ENCODE measurements around the gene MMS22L.

Gene MMS22L, protein sequence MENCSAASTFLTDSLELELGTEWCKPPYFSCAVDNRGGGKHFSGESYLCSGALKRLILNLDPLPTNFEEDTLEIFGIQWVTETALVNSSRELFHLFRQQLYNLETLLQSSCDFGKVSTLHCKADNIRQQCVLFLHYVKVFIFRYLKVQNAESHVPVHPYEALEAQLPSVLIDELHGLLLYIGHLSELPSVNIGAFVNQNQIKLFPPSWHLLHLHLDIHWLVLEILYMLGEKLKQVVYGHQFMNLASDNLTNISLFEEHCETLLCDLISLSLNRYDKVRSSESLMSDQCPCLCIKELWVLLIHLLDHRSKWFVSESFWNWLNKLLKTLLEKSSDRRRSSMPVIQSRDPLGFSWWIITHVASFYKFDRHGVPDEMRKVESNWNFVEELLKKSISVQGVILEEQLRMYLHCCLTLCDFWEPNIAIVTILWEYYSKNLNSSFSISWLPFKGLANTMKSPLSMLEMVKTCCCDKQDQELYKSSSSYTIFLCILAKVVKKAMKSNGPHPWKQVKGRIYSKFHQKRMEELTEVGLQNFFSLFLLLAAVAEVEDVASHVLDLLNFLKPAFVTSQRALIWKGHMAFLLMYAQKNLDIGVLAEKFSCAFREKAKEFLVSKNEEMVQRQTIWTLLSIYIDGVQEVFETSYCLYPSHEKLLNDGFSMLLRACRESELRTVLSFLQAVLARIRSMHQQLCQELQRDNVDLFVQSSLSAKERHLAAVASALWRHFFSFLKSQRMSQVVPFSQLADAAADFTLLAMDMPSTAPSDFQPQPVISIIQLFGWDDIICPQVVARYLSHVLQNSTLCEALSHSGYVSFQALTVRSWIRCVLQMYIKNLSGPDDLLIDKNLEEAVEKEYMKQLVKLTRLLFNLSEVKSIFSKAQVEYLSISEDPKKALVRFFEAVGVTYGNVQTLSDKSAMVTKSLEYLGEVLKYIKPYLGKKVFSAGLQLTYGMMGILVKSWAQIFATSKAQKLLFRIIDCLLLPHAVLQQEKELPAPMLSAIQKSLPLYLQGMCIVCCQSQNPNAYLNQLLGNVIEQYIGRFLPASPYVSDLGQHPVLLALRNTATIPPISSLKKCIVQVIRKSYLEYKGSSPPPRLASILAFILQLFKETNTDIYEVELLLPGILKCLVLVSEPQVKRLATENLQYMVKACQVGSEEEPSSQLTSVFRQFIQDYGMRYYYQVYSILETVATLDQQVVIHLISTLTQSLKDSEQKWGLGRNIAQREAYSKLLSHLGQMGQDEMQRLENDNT

DNA sequence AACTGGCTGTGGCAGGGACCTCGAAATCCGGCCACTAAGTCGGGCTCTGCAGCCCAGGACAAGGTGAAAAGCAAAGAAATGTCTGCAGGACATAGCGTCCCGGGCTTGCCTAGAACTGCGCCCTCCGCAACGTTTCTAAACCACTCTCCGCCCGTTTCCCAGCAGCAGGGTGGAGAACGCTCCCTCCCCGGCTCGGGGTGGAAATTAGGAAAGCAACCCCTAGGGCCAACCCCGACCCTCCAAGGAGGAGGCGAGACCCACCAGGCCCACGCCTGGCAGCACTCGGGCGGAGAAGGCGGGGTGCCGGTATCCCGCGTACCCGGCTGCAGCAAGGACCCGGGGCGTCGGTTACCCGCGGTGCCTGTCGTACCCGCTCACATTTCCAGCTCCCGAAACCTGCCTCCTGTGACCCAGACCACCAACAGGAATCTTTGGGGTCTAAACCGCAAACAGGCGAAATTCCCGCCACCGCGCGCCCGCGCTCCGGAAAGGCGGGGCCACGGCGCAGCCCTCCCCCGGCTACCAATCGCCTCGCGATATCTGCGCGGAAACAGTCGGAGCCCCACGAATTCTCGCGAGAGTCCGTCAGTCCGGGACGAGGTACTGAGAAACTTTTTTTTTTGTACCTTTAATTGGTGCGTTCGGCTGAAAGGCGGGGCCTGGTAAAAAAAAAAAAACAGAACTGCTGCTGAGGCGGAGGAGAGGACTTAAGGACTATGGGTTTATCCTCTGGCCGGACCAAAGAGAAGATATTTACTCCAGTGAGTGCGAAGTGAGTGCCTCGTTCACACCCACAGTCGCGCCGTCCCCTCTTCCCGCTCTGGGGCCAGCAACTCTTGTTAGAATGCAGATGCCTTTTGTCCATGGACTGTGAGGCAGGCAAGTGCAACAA lies at the start of gene MMS22L:
TSS of gene MMS22L (minus strand) at position 491 of the 892 bp plus-strand sequence. CDS start 739 bp downstream, outside the sequence.
- peak; percentile 81 for DNase-seq (ENCODE audit: extremely low read depth, low read depth)
- peak within 1 kb of the TSS; percentile 88 for H3K4me3 ChIP-seq (replicated peaks; ENCODE audit: low read depth, low read length)
- TF ChIP-seq, protein P1, sequence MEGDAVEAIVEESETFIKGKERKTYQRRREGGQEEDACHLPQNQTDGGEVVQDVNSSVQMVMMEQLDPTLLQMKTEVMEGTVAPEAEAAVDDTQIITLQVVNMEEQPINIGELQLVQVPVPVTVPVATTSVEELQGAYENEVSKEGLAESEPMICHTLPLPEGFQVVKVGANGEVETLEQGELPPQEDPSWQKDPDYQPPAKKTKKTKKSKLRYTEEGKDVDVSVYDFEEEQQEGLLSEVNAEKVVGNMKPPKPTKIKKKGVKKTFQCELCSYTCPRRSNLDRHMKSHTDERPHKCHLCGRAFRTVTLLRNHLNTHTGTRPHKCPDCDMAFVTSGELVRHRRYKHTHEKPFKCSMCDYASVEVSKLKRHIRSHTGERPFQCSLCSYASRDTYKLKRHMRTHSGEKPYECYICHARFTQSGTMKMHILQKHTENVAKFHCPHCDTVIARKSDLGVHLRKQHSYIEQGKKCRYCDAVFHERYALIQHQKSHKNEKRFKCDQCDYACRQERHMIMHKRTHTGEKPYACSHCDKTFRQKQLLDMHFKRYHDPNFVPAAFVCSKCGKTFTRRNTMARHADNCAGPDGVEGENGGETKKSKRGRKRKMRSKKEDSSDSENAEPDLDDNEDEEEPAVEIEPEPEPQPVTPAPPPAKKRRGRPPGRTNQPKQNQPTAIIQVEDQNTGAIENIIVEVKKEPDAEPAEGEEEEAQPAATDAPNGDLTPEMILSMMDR (IDR thresholded peaks at IDR 0.05; ENCODE audit: low read depth, low read length, missing control alignments) = no peak

DNA sequence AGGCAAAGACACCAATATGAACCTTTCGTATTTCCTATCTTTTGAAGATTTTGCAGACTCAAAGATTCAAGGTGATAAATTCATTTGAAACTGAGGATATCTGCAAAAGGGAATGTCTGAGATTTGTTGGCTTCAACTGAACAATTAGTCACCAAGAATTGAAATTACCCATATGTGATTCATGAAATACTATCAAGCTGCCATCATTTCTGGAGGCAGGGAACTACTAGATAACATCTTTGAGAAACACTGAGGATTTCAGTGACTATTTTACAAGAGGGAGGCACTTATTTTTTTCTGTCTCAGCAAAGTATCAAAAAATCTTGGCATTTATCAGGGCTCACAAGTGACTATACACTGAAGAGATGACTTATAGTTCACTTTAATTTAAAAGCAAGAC lies 39.8 kb upstream of the MMS22L start:
- TF ChIP-seq, protein P1 (IDR thresholded peaks at IDR 0.05; ENCODE audit: low read depth, low read length, missing control alignments) = no peak
- DNase-seq (ENCODE audit: extremely low read depth, low read depth) = no peak
- no peak overlapping the region for H3K4me3 ChIP-seq (replicated peaks; ENCODE audit: low read depth, low read length)

DNA sequence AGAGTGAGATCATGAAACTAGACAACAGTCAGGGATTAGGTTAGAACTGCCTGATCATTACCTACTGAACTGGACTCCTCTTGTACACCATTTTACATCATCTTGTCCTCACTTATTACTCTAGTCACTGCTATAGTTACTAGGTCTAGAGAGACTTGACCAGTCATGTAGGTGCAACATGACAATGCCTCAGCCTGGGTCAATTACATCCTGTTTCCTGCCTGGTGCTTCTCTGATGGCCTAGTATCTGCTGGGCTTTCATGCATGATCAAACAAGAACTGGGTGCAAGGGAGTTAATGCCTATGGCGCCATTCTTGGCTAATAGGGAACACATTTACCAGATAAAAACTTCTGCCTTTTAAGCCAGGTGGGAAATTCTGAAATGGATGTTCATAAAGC lies 39.2 kb upstream of the MMS22L start:
- TF ChIP-seq, protein P1 (IDR thresholded peaks at IDR 0.05; ENCODE audit: low read depth, low read length, missing control alignments) = no peak
- no peak overlapping the region for H3K4me3 ChIP-seq (replicated peaks; ENCODE audit: low read depth, low read length)
- no peak for DNase-seq (ENCODE audit: extremely low read depth, low read depth)

DNA sequence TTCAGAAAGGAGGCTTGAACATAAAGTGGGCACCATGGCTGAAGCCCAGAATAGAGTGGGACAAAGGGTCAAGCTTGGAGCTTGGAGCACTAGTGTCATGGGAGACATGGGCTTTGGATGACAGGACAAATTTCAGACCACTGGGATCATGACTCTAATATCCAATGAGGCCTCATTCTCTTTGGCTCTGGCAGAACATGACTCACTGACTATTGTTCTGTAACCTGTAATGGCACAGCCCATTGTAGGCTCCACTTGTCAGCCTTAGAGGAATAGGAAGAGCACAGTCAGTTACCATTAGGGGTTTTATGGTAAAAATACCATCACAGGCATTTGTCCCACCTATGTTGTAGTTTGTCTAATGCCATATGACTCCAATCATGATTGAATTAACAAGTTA lies 34.0 kb upstream of the MMS22L start:
- TF ChIP-seq, protein P1 (IDR thresholded peaks at IDR 0.05; ENCODE audit: low read depth, low read length, missing control alignments) = no peak
- no peak overlapping the region for H3K4me3 ChIP-seq (replicated peaks; ENCODE audit: low read depth, low read length)

DNA sequence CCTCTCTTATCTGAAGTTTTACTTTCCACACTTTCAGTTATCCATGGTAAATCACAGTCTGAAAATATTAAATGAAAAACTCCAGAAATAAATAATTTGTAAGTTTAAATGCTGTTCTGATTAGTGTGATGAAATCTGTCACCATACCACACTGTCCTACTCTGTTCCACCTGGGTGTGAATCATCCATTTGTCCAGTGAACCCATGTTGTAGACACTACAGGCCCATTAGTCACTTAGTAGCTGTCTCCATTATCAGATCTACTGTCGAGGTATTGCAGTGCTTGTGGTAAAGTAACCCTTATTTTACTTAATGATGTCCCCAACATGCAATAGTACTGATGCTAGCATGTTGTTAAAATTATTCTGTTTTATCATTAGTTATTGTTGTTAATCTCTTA lies 29.2 kb upstream of the MMS22L start:
- no peak overlapping the region for H3K4me3 ChIP-seq (replicated peaks; ENCODE audit: low read depth, low read length)
- TF ChIP-seq, protein P1 (IDR thresholded peaks at IDR 0.05; ENCODE audit: low read depth, low read length, missing control alignments) = no peak
- no peak for DNase-seq (ENCODE audit: extremely low read depth, low read depth)

More for the DNA sequence above, 34.0 kb upstream of the MMS22L start:
- no peak for DNase-seq (ENCODE audit: extremely low read depth, low read depth)
